Neural progenitor cell (in vitro differentiated cells): ENCODE data around the gene BLOC1S3. TPM values are rescaled to one million over a fixed set of nuclear protein-coding genes. Genes with fewer than 3 reads are reported as not detected.
A peak's percentile ranks its signal among the peaks of the same experiment; 100 is the strongest.

Experiments
- DNase-seq: peaks from one replicate; pipeline ENCODE4 v3.0.0-alpha.2; 2016; ENCODE audit warnings: low spot score
- H2AFZ ChIP-seq: fragments of 200-600 bp; sonication (generic); replicated peaks from 2 replicates; pipeline ENCODE4 v1.6.1; 2016; ENCODE audit warnings: antibody characterized with exemption
- H3F3A ChIP-seq: fragments of 200-600 bp; sonication (generic); 2 replicates; pipeline ENCODE4 v1.6.1; 2016; ENCODE audit warnings: antibody characterized with exemption, low read depth
- H3K27ac ChIP-seq: fragments of 200-600 bp; sonication (generic); 2 replicates; pipeline ENCODE4 v1.5.1; 2016; ENCODE audit warnings: mild to moderate bottlenecking
- H3K27me3 ChIP-seq: fragments of 200-600 bp; sonication (generic); 2 replicates; pipeline ENCODE4 v1.6.1; 2016; ENCODE audit warnings: mild to moderate bottlenecking, moderate library complexity
- H3K36me3 ChIP-seq: fragments of 200-600 bp; sonication (generic); 2 replicates; pipeline ENCODE4 v1.5.1; 2016
- H3K4me1 ChIP-seq: fragments of 200-600 bp; sonication (generic); 2 replicates; pipeline ENCODE4 v1.6.1; 2016; ENCODE audit warnings: mixed run types
- H3K4me2 ChIP-seq: fragments of 200-600 bp; sonication (generic); 2 replicates; pipeline ENCODE4 v1.6.1; 2016
- H3K4me3 ChIP-seq: fragments of 200-600 bp; sonication (generic); 2 replicates; pipeline ENCODE4 v1.5.1; 2016
- H3K79me2 ChIP-seq: fragments of 200-600 bp; sonication (generic); 2 replicates; pipeline ENCODE4 v1.6.1; 2016; ENCODE audit warnings: low read depth
- H3K9ac ChIP-seq: fragments of 200-600 bp; sonication (generic); 2 replicates; pipeline ENCODE4 v1.6.1; 2016
- H3K9me3 ChIP-seq: fragments of 200-600 bp; sonication (generic); 2 replicates; pipeline ENCODE4 v1.5.1; 2016; ENCODE audit warnings: low read depth
- H4K20me1 ChIP-seq: fragments of 200-600 bp; sonication (generic); 2 replicates; pipeline ENCODE4 v1.6.1; 2016; ENCODE audit warnings: low read depth
- H3K27ac Mint-ChIP-seq: 3 replicates; pipeline ENCODE4 v1.8.0; 2021; ENCODE audit warnings: mixed read lengths
- H3K27me3 Mint-ChIP-seq: 2 replicates; pipeline ENCODE4 v1.8.0; 2022; ENCODE audit warnings: low read depth, mild to moderate bottlenecking, inconsistent platforms, moderate library complexity, mixed read lengths; ENCODE audit not compliant: insufficient read depth
- H3K36me3 Mint-ChIP-seq: 3 replicates; pipeline ENCODE4 v1.8.0; 2021; ENCODE audit warnings: mixed read lengths
- H3K4me1 Mint-ChIP-seq: 3 replicates; pipeline ENCODE4 v1.8.0; 2021; ENCODE audit warnings: mixed read lengths
- H3K4me3 Mint-ChIP-seq: 3 replicates; pipeline ENCODE4 v1.8.0; 2021; ENCODE audit warnings: mild to moderate bottlenecking, moderate library complexity, mixed read lengths
- H3K9me3 Mint-ChIP-seq: 3 replicates; pipeline ENCODE4 v1.8.0; 2020; ENCODE audit warnings: mixed read lengths
- CTCF ChIP-seq: fragments of 200-600 bp; sonication (generic); IDR thresholded peaks from 2 replicates; pipeline ENCODE4 v1.5.1; 2017; ENCODE audit warnings: antibody characterized with exemption, mild to moderate bottlenecking
- EZH2 ChIP-seq: fragments of 200-600 bp; sonication (generic); IDR thresholded peaks from 2 replicates; pipeline ENCODE4 v1.6.1; 2017; ENCODE audit warnings: antibody characterized with exemption, mild to moderate bottlenecking, moderate library complexity
- EZH2phosphoT487 ChIP-seq: fragments of 200-600 bp; sonication (generic); IDR thresholded peaks from 2 replicates; pipeline ENCODE4 v1.6.1; 2017; ENCODE audit warnings: antibody characterized with exemption
- total RNA-seq: library from RNA; depleted of rRNA; stranded (reverse); fragments of >200 nt; gene quantifications from 2 replicates; pipeline ENCODE4 v1.2.3, GENCODE V29; 2015; ENCODE audit warnings: low replicate concordance

Gene BLOC1S3
- total RNA-seq, 1 donor from 2014 or later = 2.0 TPM

GRCh38 chr19:45164577-45165335 is 13.8 kb upstream of the BLOC1S3 start:
- H3K4me3 ChIP-seq = no peak overlapping the region
- peaks cover 19% of the 10 kb centered on the region for H4K20me1 ChIP-seq
- TF ChIP-seq EZH2phosphoT487 = no peak
- no peak for TF ChIP-seq CTCF
- TF ChIP-seq EZH2 = no peak
- peaks cover 9% of the 10 kb centered on the region for H3K4me1 Mint-ChIP-seq
- no peak overlapping the region for H3K27ac ChIP-seq
- no peaks in the 10 kb centered on the region for H3K4me1 ChIP-seq
- no peaks in the 10 kb centered on the region for H3K9me3 Mint-ChIP-seq
- no peaks in the 10 kb centered on the region for H3K9me3 ChIP-seq
- no peak overlapping the region for H3K4me3 Mint-ChIP-seq
- H3K36me3 ChIP-seq = no peaks in the 10 kb centered on the region
- H3K27me3 ChIP-seq = peaks cover 16% of the 10 kb centered on the region
- DNase-seq = peak; percentile 33
- H3K27me3 Mint-ChIP-seq = no peaks in the 10 kb centered on the region
- H2AFZ ChIP-seq = no peak overlapping the region
- H3K36me3 Mint-ChIP-seq = no peaks in the 10 kb centered on the region
- no peak overlapping the region for H3K9ac ChIP-seq
- H3K4me2 ChIP-seq = no peak overlapping the region
- H3K27ac Mint-ChIP-seq = no peak overlapping the region
- no peaks in the 10 kb centered on the region for H3F3A ChIP-seq
- no peaks in the 10 kb centered on the region for H3K79me2 ChIP-seq

- no peak overlapping the region for H3K4me3 Mint-ChIP-seq
- H3K27ac Mint-ChIP-seq = peak overlapping the region; percentile 89
- H2AFZ ChIP-seq = no peak overlapping the region
Measured at GRCh38 chr19:45166723-45167252, 11.8 kb upstream of the BLOC1S3 start.

GRCh38 chr19:45168767-45169351 is 9.7 kb upstream of the BLOC1S3 start:
- Histone ChIP-seq H3F3A (no peaks in the 10 kb centered on the region), H3K4me2 (no peak overlapping the region), H2AFZ (no peak overlapping the region), H3K9ac (no peak overlapping the region), H3K27me3 (no peaks in the 10 kb centered on the region), H4K20me1 (peaks cover 32% of the 10 kb centered on the region), H3K9me3 (no peaks in the 10 kb centered on the region), H3K4me3 (no peak overlapping the region), H3K79me2 (no peaks in the 10 kb centered on the region), H3K36me3 (no peaks in the 10 kb centered on the region), H3K4me1 (no peaks in the 10 kb centered on the region), H3K27ac (no peak overlapping the region)
- H3K27me3 Mint-ChIP-seq = peaks cover 2% of the 10 kb centered on the region
- H3K27ac Mint-ChIP-seq = no peak overlapping the region
- DNase-seq = no peak
- H3K4me1 Mint-ChIP-seq = peaks cover 13% of the 10 kb centered on the region
- no peaks in the 10 kb centered on the region for H3K36me3 Mint-ChIP-seq
- H3K4me3 Mint-ChIP-seq = no peak overlapping the region
- no peaks in the 10 kb centered on the region for H3K9me3 Mint-ChIP-seq
- TF ChIP-seq CTCF (no peak), EZH2 (no peak), EZH2phosphoT487 (no peak)

More at GRCh38 chr19:45166723-45167252, 11.8 kb upstream of the BLOC1S3 start:
- H4K20me1 ChIP-seq = peaks cover 32% of the 10 kb centered on the region
- H3K36me3 Mint-ChIP-seq = no peaks in the 10 kb centered on the region
- TF ChIP-seq EZH2 (no peak), EZH2phosphoT487 (no peak), CTCF (no peak)
- no peaks in the 10 kb centered on the region for H3F3A ChIP-seq
- no peak for DNase-seq
- H3K36me3 ChIP-seq = no peaks in the 10 kb centered on the region
- H3K79me2 ChIP-seq = no peaks in the 10 kb centered on the region
- H3K9ac ChIP-seq = no peak overlapping the region
- no peaks in the 10 kb centered on the region for H3K4me1 ChIP-seq
- H3K9me3 ChIP-seq = no peaks in the 10 kb centered on the region
- H3K27me3 Mint-ChIP-seq = peaks cover 2% of the 10 kb centered on the region
- H3K4me2 ChIP-seq = no peak overlapping the region
- H3K27me3 ChIP-seq = peaks cover 2% of the 10 kb centered on the region
- no peak overlapping the region for H3K4me3 ChIP-seq
- H3K27ac ChIP-seq = no peak overlapping the region
- H3K4me1 Mint-ChIP-seq = peaks cover 13% of the 10 kb centered on the region
- no peaks in the 10 kb centered on the region for H3K9me3 Mint-ChIP-seq
